H54 (cell line): ENCODE data around the gene KRT7.

Experiments
- DNase-seq: peaks from one replicate; pipeline ENCODE4 v3.0.0; 2011; ENCODE audit warnings: low spot score, mixed read lengths; ENCODE audit not compliant: insufficient read length
- FAIRE-seq: peaks from 3 replicates; lab custom pipeline; 2011; peaks lifted over from hg19 to GRCh38; lab: Jason Lieb, UNC
- POLR2A ChIP-seq: IDR thresholded peaks from 2 replicates; pipeline ENCODE4 v1.6.1; 2011; ENCODE audit warnings: low read depth, mild to moderate bottlenecking, low read length

KRT7 gene

DNA sequence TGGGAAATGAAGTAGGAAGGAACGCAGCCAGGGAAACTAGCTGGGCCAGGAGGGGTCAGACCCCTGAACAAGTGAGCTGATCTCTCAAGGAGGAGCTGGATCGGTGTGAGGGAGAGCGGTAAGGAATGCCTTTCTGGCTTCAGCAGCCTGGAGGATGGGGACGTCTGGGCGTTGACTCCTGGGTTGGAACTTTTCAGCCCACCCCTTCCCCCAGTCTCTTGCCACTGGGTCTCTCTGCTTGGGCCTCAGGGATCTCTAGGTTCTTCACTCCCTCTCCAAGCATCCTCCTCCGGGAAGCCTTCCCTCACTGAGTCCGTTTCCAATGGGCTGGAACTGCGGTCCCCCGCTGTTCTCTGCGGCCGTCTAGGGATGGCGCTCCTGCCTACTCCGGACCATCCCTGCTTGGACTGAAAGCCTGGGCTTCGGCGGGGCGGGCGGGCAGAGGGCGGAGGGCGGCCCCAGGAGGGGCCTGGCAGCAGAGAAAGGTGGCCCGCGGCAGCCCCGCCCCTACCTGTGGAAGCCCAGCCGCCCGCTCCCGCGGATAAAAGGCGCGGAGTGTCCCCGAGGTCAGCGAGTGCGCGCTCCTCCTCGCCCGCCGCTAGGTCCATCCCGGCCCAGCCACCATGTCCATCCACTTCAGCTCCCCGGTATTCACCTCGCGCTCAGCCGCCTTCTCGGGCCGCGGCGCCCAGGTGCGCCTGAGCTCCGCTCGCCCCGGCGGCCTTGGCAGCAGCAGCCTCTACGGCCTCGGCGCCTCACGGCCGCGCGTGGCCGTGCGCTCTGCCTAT lies at the start of gene KRT7:
KRT7 (plus strand) TSS at position 570 of the 788 bp plus-strand sequence; CDS start at position 624, 54 bp downstream.
- FAIRE-seq (no peak), DNase-seq (no peak)
- no peak for TF ChIP-seq POLR2A

DNA sequence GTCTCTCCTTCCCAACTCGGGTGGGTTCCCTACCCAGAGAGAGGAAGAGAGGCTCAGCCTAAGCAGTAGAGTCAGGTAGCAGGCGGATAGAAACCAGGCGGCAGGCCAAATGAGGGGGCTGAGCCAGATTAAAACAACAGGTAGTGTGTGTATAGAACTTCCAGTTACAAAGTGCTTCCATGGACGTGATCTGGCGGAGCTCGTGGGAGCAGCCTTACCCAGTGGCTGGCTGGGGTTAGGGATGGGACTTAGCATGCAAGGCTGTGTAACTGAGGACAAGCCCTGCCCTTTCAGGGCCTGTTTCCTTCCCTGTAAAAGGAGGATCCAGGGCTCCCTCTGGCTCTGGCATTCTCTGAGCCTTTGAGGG lies 49.5 kb upstream of the KRT7 start:
- no peak for DNase-seq
- TF ChIP-seq POLR2A, result no peak
- FAIRE-seq, result no peak

DNA sequence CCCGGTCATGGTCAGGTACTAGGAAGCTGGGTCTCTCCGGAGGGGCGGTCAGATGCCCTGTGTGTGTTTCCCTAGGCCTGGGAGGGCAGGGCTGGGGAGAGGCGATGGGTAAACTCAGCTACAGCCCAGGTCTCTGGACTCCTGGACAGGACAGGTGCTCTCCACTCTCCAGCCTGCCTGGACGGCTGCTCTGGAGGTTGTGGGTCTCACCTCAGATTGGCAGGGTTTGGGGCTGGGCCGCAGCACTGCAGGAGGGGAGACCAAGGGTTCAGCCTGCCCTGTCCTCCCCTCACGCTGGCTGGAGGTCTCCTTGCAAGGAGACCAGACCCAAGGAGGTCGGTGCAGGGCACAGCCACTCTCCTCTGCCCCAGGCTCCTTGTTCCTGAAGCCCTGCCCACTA lies 49.1 kb upstream of the KRT7 start:
- no peak for DNase-seq
- TF ChIP-seq POLR2A, result no peak

DNA sequence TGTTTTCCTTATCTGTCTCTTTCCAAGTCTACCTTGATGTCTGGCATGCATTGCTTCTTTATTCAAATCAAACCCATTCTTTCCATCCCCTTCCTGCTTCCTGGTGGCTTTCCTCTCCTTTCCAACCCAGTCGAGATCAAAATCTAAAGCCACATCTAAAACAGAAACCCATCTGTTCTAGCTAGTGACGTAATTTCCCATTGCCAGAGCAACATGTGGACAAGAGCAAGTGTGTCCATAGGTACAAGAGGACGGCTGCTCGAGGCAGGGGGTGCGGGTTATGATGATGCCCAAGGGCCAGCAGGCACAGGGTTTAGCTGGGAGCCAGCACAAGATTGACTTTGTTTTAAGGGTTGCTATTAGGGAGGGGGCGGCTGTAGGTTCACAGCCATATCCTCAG lies 48.2 kb upstream of the KRT7 start:
- no peak for TF ChIP-seq POLR2A
- DNase-seq (no peak), FAIRE-seq (no peak)

More for the DNA sequence above, 49.1 kb upstream of the KRT7 start:
- no peak for FAIRE-seq

DNA sequence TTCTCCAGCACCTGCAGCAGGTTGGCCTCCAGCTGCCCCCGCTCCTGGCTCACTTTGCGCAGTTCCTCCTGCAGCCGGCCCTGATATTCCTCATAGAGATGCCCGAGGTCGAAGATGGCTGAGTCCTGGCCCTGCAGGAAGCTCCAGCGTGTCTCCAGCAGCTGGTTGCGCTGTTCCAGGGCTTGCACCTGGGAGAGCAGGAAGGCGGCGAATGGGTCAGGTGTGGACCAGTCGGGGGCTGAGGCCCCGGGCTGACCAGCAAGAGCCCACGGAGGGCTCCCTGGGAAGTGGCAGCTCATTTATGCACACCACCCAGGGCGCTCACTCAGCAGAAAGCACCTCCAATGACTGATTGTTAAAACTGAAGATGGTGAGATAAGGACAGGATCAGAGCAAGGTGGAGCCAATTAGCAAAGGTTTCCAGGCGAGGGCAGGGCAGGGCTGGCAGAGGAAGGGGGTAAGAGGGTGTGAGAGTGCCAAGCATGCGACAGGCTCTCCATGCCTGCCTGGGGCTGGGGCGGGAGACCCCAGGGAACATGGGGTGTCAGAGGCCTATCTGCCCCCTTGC lies 47.6 kb upstream of the KRT7 start:
- DNase-seq, result no peak
- no peak for TF ChIP-seq POLR2A
- no peak for FAIRE-seq

DNA sequence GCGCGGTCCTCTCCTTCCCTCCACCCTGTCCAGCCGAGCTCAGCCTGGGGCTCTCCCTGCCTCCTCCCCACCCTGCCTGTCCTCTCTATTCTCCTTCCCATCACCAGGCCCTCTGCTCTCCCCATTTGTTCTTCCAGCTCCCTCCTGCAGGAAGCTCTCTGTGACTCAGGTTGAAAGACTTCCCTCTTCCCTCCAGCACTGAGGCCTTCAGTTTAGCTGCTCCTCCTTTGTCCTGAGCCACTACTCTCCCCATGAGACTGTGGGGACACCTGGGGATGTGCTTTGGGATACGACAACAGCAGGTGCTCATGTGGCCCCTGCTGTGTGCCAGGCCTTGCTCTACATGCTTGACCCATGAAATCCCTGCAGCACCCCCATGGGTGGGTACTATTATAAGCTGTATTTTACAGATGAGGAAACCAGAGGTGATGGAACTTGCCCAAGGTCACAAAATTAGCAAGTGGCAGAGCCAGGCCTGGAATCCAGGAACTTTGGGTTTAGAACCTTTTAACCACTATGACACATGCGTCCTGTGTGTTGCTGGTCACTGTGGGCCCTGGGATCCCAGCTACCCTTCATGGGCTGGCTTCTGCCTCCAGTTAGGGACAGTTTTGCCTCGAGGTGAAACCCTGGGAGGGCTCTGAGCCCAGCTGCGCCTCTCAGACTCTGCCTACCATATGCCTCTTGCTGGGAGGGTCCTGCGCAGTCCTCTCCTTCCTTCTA lies 46.8 kb upstream of the KRT7 start:
- TF ChIP-seq POLR2A, result no peak
- no peak for FAIRE-seq
- DNase-seq, result peak; percentile 79

DNA sequence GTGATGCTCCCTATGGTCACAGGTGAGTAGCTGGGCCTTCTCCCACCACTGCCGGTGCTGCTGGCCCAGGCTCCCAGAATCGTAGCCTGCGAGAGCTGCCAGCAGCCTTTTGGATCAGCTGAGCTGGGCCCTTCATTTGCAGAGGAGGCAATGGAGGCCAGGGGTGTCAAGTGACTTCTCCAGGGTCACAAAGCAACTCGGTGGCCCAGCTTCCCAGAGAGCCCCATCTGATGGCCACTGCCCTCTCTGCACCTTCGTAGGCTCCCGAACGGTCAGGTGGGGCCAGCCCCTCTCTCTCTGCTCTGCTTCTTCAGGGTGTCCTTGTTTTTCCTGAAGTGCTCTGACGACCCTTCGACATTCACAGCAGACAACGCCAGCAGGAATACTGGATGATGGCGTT lies 45.8 kb upstream of the KRT7 start:
- no peak for FAIRE-seq
- DNase-seq, result no peak
- no peak for TF ChIP-seq POLR2A

DNA sequence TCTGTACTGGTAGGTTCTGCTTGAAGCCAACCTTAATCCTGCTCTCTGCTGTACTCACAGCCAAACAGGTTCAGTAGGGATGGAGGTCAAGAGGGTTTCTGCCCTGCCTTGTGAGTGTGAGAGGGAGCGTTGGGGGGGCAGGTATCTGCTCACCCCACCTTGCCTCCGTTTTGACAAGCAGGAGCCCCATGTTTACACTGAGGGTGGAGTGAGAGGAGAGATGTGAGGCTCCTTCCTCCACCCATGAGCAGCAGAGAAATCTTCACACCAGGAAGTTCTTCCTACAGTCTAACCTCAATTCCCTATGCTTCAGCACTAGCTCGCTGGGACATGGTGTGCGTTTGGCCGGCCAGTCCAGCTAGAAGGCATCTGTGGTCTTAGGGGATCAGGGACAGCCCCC lies 45.4 kb upstream of the KRT7 start:
- FAIRE-seq (no peak), DNase-seq (no peak)
- TF ChIP-seq POLR2A, result no peak

DNA sequence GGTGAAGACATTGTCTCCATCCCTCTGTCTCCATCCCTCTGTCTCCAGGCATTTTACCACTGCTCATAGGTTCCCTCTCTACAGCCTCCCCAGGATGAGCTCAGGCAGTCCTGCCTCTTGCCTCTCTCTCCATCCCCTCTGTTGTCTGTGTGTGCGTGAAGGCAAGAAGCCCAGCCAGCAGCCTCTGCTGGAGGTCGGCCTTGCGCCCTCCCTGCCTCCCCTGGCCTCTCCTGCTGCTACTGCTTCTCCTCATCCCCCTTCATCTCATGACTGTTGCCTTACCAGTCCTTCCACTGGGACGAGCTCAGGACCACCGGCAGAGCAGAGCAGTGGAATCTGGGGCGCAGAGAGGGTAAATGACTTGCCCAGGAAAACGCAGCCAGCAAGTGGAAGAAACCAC lies 44.4 kb upstream of the KRT7 start:
- FAIRE-seq, result no peak

DNA sequence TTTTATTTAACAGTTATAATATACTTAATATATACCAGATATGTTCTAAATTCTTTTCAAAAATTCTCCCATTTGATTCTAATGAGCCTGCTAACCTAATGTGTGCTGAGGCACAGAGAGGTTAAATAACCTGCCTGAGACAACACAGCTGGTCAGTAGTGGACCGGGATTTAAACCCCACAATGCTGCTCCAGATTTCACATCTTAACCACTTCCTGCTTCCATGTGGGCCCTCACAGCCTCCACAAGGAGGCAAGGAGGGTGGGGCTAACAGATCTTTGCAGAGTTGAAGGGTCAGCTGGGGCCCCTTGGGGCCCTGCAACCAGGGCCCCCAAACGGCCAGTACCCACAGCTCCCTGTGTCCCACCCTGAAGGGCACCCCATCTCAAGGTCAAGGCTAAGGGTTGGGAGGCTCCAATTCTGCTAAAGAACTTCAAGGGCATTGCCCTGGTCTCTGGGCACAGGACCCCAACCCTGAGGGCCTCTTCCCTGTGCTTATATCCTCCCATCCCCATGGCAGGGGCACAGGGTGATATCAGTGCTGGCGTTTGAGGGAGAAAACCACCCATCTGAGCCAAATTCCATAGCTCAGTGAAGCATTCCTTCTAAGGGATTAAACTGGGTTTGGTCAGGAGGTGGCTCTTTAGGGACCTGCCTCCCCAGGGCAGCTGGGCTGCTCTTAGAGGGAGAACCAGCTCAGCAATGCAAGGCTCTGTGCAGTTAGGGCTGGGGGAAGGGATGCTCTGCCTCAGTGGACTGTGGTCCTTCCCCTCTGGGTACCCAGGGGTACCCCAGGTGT lies 43.5 kb upstream of the KRT7 start:
- no peak for DNase-seq
- TF ChIP-seq POLR2A, result no peak
- no peak for FAIRE-seq

More for the DNA sequence above, 44.4 kb upstream of the KRT7 start:
- 0 out of 2 replicates have a peak, but pooled peaks have one; percentile 18 for TF ChIP-seq POLR2A
- no peak for DNase-seq

DNA sequence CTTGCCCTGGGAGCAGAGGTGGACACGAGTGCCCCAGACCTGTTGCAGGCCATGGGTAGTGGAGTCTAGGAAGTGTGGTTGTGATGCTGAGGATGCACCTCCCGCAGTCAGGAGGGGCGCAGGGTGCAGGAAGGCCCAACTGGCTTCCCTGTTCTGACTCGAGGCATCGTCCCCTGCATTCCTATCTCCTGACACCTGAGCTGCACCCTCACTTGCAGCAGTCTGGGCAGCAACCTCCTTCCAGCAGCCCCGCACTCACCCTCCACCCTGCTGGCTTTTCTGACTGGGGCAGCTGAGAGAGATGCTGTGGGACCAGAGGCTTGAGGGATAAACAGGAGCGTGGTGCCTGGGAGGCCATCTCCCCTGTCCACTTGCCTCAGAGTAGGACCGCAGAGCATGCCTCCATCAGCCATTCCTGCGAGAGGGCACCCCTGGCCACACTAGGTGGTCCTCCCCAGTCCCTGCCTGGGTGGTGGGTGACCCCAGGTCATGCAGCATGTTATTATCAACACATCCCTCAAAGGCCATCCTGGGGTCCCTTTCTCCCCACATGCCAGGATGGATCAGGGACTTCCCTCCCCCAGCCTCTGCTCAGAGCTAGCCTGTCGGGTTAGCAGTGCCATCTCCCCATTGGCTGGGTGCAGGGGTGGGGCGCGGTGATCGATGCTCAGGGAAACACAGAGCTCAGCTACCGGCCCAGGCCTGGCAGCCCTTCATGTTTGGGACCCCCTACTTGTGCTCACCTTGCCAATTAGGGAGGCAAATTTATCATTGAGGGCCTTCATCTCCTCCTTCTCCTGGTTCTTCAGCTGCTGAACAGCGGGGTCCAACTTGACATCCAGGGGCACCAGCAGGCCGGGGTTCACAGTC lies 41.9 kb upstream of the KRT7 start:
- FAIRE-seq, result no peak
- TF ChIP-seq POLR2A, result no peak; the same call in 1 of the 2 replicates
- DNase-seq, result no peak

DNA sequence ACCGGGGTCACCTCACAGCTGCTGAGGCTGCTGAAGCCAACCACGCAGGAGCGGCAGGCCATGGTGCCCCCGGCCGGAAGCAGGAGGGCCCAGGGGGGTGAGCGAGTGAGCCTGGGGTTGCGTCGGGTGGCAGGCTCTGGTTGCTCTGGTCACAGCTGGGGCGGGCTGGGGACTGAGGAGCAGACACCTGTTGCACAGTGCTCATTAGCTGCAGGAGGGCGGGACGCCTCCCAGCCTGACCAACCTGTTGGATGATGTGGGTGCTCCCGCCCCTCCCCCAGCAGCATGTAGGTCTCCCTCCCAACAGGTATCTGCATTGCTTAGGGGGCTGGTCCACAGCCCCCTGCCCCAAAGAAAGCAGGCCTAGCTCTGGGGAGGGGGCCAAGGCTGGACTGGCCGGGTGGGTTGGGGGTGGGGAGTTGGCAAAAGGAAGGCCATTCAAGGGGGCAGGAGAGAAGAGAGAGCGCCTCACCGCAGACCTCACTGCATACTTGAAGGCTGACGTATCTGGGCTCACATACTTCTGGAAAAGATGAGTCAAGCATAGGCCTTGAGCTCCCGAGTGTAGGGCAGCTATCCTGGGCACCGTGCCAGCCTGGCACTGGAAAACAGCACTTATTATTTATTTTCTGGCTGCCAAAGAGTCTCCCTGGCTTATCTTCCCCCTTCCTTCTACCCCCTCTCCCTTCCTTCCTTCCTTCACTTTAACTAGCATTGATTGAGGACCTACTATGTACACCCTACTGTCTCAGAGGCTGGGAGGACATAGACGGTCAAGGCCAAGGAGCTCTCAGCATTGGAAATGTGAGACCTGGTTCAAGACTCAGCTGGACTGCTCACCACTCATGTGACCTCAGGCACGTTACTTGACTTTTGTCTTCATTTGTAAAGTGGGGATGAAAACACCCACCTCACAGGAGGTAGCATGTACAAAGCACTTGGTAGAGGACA lies 40.9 kb upstream of the KRT7 start, which contains the start of gene KRT80:
KRT80 (minus strand) TSS at position 174 of the 951 bp plus-strand sequence; CDS start at position 62, 112 bp downstream.
- DNase-seq (peak; percentile 93), FAIRE-seq (peak; percentile 20)
- peak; percentile 46 for TF ChIP-seq POLR2A
